ENCODE data around the gene OTUD5.

DNA sequence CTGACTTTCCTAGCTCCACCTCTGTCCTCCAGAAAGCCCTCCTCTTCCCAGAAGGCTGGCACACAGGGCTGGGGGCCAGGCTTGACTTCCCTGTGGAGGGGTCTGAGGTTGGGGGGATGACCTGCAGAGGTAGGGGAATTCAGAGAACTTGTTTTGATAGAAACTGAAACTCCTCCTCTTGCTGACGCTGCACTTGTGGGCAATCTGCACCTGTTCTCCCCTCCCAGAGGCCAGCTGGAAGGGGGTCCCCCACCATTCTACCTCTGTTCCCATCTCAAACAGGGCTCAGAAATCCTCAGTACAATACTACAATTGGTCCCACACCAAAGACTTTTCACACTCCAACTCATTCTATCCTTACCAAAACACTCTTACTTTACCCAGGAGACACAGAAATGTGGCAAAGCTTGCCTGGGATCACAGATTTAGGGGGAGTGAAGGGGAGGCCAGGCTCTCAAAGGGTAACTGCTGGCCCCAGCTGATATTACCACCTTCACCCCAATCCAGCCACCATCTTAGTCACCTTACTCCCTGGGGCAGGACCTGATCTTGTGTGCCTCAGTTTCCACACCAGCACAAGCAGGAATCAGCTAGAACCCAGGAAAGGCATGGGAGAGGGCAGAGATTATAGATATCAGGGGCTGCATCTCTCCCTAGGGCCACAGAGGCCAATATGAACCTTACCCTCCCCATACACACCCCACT lies 18.5 kb downstream of the OTUD5 start:
- no peak for TF ChIP-seq POLR2A (IDR thresholded peaks at IDR 0.05)
- TF ChIP-seq, protein P1, sequence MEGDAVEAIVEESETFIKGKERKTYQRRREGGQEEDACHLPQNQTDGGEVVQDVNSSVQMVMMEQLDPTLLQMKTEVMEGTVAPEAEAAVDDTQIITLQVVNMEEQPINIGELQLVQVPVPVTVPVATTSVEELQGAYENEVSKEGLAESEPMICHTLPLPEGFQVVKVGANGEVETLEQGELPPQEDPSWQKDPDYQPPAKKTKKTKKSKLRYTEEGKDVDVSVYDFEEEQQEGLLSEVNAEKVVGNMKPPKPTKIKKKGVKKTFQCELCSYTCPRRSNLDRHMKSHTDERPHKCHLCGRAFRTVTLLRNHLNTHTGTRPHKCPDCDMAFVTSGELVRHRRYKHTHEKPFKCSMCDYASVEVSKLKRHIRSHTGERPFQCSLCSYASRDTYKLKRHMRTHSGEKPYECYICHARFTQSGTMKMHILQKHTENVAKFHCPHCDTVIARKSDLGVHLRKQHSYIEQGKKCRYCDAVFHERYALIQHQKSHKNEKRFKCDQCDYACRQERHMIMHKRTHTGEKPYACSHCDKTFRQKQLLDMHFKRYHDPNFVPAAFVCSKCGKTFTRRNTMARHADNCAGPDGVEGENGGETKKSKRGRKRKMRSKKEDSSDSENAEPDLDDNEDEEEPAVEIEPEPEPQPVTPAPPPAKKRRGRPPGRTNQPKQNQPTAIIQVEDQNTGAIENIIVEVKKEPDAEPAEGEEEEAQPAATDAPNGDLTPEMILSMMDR (IDR thresholded peaks at IDR 0.05): no peak
